GM18498 (cell line): Measurements from ENCODE around the gene NOTUM.
A peak's percentile ranks its signal among the peaks of the same experiment; 100 is the strongest.

ENCODE experiments used
- ATAC-seq: cut with Tn5 transposase; IDR thresholded peaks from one replicate; pipeline ENCODE4 v1.9.1; 2021; ENCODE audit warnings: mild to moderate bottlenecking, moderate library complexity; ENCODE audit not compliant: unreplicated experiment

The NOTUM gene

GRCh38 chr17:81912441-81913309 is 48.3 kb downstream of the NOTUM start:
- ATAC-seq = no peak

DNA sequence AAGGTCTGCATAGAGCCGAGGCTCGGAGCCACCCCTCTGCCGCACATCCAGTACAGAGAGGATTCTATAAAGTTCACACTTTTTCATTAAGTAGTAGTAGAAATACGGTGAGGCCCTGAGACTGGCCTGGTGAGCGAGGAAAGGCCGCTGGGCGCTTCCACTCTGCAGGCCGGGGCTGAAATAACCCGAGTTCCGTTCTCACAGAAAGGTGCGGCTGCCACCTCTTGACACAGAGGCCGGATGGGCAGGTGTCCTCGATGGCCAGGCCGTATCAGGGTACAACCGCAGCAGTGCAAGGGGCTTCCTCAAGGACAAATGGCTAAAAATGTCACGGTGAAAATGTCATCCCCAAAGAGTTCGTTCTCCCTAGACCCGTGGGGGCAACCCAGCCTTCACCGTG is 49.0 kb downstream of the NOTUM start:
- ATAC-seq = no peak

- peak; percentile 75 for ATAC-seq
Observed at GRCh38 chr17:81911277-81911961, 49.6 kb downstream of the NOTUM start, which contains the start of gene PCYT2. Gene PCYT2, minus strand, starts transcription at chr17:81911399. Its CDS starts 44 bp downstream, at chr17:81911355.

GRCh38 chr17:81910840-81911276 is 50.1 kb downstream of the NOTUM start:
- ATAC-seq = peak; percentile 36

DNA sequence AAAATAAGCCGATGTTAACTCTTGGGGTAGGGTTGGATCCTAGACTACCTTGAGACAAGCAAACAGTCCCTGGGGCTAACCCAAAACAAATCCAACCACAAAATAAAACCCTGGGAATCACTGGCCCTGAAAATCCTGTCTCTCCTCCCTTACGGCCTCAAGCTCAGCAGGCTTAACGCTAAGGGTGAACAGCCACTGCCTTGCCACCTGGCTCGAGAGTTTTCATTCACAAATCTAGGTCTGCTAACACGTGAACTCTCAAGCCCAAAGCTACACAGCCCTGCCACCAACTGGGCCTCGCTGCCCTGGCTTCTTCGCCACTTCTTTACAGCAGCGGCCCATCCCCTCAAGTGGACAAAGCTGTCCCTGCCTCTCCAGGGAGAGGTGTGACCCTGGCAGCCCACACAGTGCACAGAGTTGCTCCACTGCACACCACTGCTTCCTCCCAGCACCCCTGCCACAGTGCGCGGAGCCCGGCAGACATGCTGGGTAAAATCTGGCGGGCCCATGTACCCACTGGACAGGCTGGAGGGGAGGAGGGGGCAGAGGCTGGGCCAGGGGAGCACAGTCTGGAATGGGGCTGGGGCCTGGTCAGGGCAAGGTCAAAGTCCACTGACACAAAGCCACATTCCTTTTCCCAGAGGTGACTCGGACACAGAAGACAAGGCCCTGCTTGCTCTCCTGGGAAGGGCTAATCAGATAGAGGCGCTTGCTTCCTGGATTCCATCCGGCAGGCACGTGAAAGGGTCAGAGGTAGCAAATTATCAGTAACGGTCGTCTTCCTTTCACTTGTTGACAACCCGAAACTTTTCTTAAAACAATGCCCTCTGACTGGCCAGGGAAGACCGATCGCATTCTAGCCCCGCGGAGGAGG is 50.8 kb downstream of the NOTUM start:
- ATAC-seq = no peak

DNA sequence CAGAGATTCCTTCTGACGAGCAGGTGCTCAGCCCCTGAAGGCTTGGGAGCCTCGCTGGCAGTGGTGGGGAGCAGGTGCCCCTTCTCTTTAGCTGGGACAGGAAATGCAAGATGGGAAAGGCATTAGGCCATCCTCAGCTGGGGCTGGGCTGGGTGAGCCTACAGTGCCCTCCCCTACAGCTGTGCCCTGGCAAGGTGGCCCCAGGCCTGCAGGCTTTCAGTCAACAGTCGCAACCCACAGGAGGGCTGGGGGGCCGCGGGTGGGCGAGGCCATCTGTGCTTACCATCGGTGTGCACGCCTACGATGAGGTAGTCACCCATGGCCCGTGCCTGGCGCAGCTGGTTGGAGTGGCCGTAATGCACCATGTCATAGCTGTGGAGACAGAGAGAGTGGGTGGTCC is 51.8 kb downstream of the NOTUM start:
- no peak for ATAC-seq

- ATAC-seq = no peak
Observed at GRCh38 chr17:81908793-81909192, 52.2 kb downstream of the NOTUM start.

- ATAC-seq = no peak
Observed at GRCh38 chr17:81907219-81908145, 53.5 kb downstream of the NOTUM start.

GRCh38 chr17:81906476-81907218 is 54.3 kb downstream of the NOTUM start:
- ATAC-seq = no peak

- no peak for ATAC-seq
Observed at GRCh38 chr17:81905993-81906392, 55.0 kb downstream of the NOTUM start.

GRCh38 chr17:81905424-81905875 is 55.5 kb downstream of the NOTUM start:
- ATAC-seq = no peak

DNA sequence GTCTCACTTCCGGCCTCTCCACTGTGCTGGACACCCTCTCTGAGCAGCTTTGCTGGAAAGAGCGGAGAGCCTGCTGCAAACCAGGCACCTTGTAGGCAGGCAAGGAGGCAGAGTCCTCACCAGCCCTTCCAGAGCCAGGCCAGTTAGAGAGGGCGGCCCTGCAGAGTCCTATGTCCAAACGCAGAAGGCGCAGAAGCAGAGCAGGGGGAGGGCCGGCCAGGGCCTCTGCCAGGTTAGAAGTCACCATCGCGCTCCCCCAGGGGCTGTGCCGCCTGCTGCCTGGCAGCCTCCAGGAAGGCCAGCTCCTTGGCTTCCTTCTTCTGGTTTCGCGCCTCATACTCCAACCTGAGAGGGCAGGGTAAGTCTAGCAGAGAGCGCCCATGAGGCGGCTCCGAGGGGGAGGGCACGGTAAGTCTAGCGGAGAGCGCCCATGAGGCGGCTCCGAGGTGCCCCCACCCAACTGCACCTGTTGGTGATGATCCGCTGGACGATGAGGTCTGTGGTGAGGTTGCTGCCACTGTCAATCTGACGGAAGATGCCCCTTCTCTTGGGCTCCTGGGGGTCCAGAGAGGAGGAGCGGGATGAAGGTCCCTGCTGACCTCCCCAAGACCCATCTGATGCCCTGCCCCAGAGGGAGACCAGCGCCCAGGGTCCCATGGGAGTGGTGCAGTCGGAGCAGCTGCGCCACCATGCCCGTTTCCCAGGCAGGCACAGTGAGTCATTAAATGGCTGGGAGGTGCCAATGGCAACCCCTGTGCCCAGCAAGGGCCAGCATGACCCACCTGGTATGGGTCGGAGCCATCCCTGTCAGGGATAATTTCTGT is 56.2 kb downstream of the NOTUM start:
- no peak for ATAC-seq

DNA sequence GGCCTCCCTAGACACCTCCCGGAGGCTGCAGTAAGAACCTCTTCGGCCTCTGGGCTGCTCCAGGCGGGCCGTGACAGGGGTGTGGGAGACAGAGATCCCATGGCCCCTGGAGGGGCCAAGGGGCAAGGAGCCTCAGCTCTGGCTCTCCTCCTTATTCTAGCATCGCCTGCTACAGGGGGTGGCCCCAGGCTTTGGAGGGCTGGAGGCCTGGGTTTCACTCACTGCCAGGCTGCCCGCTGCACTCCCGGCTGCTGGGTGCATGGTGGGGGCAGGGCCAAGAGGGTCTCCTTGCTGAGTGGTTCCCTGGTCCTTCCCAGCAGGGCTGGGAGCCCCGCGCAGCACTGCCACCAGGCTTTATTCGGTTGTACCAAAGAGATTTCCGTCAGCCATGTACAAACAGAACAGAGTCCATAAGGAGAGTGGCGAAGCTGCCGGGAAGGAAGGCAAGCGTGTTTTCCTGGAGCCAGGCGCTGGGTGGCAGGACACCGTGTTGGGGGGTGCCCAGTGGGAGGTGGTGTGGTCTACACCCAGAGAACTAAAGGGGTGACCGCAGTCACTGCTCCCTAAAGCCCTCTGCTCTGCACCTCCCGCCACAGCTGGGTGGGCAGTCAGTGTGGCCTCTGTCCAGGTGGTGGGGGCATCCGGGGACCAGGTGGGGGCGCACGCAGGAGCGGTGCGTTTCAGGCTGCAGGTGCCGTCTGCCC is 56.9 kb downstream of the NOTUM start:
- no peak for ATAC-seq

- no peak for ATAC-seq
Observed at GRCh38 chr17:81903415-81903831, 57.6 kb downstream of the NOTUM start.

DNA sequence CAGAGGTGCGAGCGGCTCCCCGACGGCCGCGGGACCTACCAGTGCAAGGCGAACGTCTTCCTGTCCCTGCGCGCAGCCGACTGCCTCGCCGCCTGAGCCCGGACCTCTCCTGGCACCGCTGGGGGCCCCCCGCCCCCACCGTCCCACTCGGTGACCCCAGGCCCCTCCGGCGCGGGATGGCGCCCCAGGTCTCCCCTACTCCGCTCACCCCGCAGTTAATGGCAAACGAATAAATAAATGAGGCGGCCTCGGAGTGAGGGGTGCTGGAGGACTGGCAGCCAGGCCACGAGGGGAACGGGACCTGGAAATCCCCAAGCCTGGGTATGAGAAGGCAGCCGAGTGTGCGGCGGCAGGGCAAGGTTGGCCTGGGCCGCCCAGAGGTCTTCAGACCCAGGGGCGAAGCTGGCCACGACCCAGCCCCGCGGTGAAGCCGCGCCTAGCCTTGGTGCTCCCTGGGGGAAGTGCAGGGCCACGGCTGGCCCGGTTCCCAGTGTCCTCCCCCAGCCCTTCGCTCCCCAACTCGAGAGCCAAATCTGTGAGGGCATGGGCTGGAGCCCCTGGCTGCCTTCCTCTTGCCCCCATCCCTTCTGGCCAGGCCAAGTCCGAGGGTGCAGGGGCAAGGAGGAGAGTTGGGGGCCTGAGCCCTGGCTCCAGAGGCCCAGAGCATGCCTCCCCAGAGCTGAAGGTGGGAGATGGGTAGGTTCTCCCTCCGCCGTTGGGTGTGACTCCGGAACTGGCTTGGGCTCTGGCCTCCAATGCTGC is 58.2 kb downstream of the NOTUM start:
- no peak for ATAC-seq
